IgD-negative memory B cell (primary cell): ENCODE data around the gene PVR. TPM values are rescaled to one million over a fixed set of nuclear protein-coding genes. Genes with fewer than 3 reads are reported as not detected.
A peak's percentile ranks its signal among the peaks of the same experiment; 100 is the strongest.

Source experiments
- H3K27ac Mint-ChIP-seq, 3 donors: one replicate each; pipeline ENCODE4 v1.8.0; 2020 to 2022; ENCODE audit warnings: mild to moderate bottlenecking in 3 of 3, mixed read lengths in 3 of 3, moderate library complexity in 1 of 3
- H3K27me3 Mint-ChIP-seq: one replicate; pipeline ENCODE4 v1.8.0; 2021; ENCODE audit warnings: mixed read lengths
- H3K36me3 Mint-ChIP-seq: one replicate; pipeline ENCODE4 v1.8.0; 2020; ENCODE audit warnings: mild to moderate bottlenecking, mixed read lengths
- H3K4me1 Mint-ChIP-seq, 3 donors: one replicate each; pipeline ENCODE4 v1.8.0; 2020 to 2022; ENCODE audit warnings: mixed read lengths in 3 of 3, mild to moderate bottlenecking in 1 of 3
- H3K4me3 Mint-ChIP-seq, 4 donors: one replicate each; pipeline ENCODE4 v1.8.0; 2020 to 2022; ENCODE audit warnings: mild to moderate bottlenecking in 4 of 4, mixed read lengths in 4 of 4, moderate library complexity in 3 of 4
- H3K9me3 Mint-ChIP-seq, 3 donors: one replicate each; pipeline ENCODE4 v1.8.0; 2020 to 2021; ENCODE audit warnings: mixed read lengths in 3 of 3, mild to moderate bottlenecking in 1 of 3
- polyA plus RNA-seq: library from polyadenylated mRNA; unstranded; fragments of 300-500 nt; fragmentation: Illumina TruSeq; gene quantifications from one replicate; pipeline ENCODE4 v1.2.3, GENCODE V29; 2021

PVR gene
- polyA plus RNA-seq, 1 donor from 2014 or later: not detected

DNA sequence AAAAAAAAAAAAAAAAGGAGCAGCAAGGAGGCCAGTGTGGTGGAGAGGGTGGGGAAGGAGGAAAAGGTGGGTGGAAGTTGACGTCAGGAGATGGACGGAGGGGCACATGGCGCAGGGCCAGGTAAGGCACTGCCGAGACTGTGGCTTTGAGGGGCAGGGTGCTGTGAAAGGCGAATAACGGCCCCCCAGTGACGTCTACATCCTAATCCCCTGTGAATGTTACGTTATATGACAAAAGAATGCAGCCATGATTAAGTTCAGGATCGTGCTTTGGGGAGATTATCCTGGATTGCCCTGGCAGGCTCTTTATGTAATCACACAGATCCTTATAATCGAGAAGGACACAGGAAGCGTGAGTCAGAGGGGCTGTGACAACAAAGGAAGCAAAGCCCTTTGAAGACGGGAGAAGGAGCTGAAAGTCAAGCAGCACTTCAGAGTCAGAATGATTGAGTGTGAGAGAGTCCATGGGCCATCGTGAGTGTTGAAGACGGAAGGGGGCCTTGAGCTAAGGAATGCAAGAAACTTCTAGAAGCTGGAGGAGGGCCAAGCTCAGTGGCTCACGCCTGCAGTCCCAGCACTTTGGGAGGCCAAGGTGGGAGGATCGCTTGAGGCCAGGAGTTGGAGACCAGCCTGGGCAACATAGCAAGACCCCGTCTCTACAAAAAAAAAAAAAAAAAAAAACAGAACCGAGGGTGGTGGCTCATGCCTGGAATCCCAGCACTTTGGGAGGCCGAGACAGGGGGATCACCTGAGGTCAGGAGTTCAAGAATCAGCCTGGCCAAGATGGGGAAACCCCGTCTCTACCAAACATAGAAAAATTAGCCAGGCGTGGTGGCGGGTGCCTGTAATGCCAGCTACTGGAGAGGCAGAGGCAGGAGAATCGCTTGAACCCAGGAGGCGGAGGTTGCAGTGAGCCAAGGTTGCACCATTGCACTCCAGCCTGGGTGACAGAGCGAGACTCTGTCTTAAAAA is 41.5 kb downstream of the PVR start:
- peaks cover 0 to 11% (median 7%) of the 10 kb centered on the region in 3 donors for H3K4me1 Mint-ChIP-seq
- no peak overlapping the region for H3K27ac Mint-ChIP-seq
- H3K36me3 Mint-ChIP-seq: no peaks in the 10 kb centered on the region
- peaks cover 14% of the 10 kb centered on the region for H3K27me3 Mint-ChIP-seq
- H3K4me3 Mint-ChIP-seq: peak overlapping the region in 2 of 4 donors; percentile 44 to 79
- H3K9me3 Mint-ChIP-seq: no peaks in the 10 kb centered on the region

GRCh38 chr19:44685877-44686276 is 42.2 kb downstream of the PVR start:
- Mint-ChIP-seq H3K36me3 (no peaks in the 10 kb centered on the region), H3K4me1 (peaks cover 0 to 11% (median 7%) of the 10 kb centered on the region in 3 donors), H3K27ac (no peak overlapping the region), H3K4me3 (peak overlapping the region in 2 of 4 donors; percentile 49 to 60), H3K9me3 (no peaks in the 10 kb centered on the region), H3K27me3 (peaks cover 13% of the 10 kb centered on the region)

DNA sequence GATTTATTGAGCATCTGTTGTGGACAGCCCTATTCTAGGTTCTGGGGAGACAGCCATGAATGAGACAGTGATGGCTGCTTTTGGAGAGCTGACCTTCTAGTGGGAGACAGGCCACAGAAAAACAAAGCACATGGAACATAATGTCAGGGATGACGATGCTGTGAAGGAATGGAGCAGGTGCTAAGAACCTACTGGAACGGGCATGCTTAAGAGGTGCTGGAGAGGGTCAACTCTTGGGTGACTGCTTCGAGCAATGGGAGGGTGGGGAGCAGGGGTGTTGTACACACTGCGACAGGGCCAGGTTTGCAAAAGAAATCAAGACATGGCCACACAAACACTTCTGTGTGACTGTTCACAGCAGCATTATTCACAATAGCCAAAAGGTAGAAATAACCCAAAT is 43.2 kb downstream of the PVR start:
- Mint-ChIP-seq H3K4me1 (peaks cover 4 to 15% (median 7%) of the 10 kb centered on the region in 3 donors), H3K4me3 (no peak overlapping the region), H3K9me3 (no peaks in the 10 kb centered on the region), H3K27me3 (peaks cover 13% of the 10 kb centered on the region), H3K27ac (no peak overlapping the region), H3K36me3 (no peaks in the 10 kb centered on the region)

GRCh38 chr19:44687888-44688287 is 44.2 kb downstream of the PVR start:
- no peaks in the 10 kb centered on the region for H3K36me3 Mint-ChIP-seq
- no peak overlapping the region for H3K27ac Mint-ChIP-seq
- peaks cover 13 to 18% (median 14%) of the 10 kb centered on the region in 3 donors for H3K4me1 Mint-ChIP-seq
- peaks cover 13% of the 10 kb centered on the region for H3K27me3 Mint-ChIP-seq
- peak overlapping the region in 1 of 4 donors; percentile 18 for H3K4me3 Mint-ChIP-seq
- no peaks in the 10 kb centered on the region for H3K9me3 Mint-ChIP-seq

DNA sequence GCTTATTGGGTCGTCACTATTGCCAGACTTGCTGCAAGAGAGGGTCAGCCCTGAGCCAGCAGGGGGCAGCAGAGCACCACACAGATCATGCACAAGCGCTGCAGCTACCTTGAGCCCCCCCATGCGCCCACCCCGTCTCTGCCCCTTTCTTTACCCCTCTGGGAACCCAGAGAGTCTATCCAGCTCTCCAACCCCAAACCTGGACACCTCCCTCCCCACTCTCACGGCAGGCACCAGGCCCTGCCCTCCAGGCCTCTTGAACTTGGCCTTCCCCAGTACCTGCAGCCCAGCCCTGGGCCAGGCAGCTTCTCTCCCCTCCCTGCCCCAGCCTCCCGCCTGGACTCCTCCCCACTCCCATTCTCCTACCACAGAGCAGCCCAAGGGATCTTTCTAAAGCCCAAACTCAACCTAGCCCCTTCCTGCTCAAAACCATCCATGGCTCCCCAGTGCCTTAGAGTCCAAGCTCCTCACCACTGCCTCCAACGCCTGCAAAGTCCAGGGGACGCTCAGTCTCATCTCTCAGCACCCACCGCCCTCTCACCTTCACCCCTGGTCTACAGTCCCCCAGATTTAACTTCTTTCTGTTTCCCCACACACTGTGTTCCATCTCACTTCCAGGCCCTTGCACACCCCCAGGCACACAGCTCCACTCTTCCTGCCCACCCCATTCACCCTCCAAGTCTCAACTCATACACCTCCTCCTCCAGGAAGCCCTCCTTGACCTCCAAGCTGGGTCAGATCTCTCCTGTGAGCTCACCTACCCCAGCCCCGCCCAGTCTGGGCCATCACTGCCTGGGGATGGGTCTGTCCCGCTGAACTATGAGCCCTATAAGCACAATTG is 45.8 kb downstream of the PVR start:
- peak overlapping the region in 1 of 3 donors; percentile 80 for H3K27ac Mint-ChIP-seq
- no peaks in the 10 kb centered on the region for H3K9me3 Mint-ChIP-seq
- H3K4me3 Mint-ChIP-seq: peak overlapping the region in 1 of 4 donors; percentile 39
- no peaks in the 10 kb centered on the region for H3K36me3 Mint-ChIP-seq
- peaks cover 13 to 15% (median 14%) of the 10 kb centered on the region in 3 donors for H3K4me1 Mint-ChIP-seq
- H3K27me3 Mint-ChIP-seq: peaks cover 10% of the 10 kb centered on the region

DNA sequence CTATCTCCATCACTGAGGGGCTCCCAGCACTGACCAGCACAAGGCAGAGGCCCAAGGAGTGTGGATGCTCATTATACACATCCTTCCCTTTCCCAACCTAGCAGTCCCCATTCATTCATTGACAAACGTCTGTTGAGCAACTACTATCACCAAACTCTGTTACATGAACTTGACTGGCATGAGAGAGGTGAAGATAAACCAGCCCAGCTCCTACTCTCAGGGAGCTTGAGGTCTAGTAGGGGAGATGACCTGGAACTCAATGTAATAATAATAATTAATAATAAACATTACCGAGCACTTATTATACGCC is 46.4 kb downstream of the PVR start:
- peaks cover 13% of the 10 kb centered on the region in 3 donors for H3K4me1 Mint-ChIP-seq
- H3K27ac Mint-ChIP-seq: peak overlapping the region in 1 of 3 donors; percentile 80
- H3K4me3 Mint-ChIP-seq: no peak overlapping the region
- no peaks in the 10 kb centered on the region for H3K9me3 Mint-ChIP-seq
- H3K36me3 Mint-ChIP-seq: no peaks in the 10 kb centered on the region
- H3K27me3 Mint-ChIP-seq: peaks cover 9% of the 10 kb centered on the region

DNA sequence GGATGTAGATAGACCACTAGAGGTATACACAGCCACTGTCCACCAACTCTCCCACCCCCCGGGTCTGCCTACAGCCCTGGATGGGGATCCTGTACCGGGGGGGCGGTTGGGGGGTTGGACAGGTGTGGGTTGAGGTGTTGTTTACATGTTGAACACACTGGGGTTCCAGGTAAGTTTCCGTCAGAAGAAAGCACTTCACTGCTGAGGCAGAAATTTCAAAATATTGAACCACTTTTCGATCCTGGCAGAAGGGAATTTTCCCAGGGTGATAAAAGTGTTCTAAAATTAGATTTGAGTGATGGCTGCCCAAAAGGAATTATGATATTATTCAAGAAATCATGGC is 48.6 kb downstream of the PVR start:
- no peaks in the 10 kb centered on the region for H3K9me3 Mint-ChIP-seq
- H3K36me3 Mint-ChIP-seq: peaks cover 1% of the 10 kb centered on the region
- peak overlapping the region in 2 of 4 donors; percentile 70 to 83 for H3K4me3 Mint-ChIP-seq
- peaks cover 2% of the 10 kb centered on the region for H3K27me3 Mint-ChIP-seq
- H3K27ac Mint-ChIP-seq: peak overlapping the region in 2 of 3 donors; percentile 17 to 42
- peaks cover 7 to 13% (median 11%) of the 10 kb centered on the region in 3 donors for H3K4me1 Mint-ChIP-seq

- H3K27me3 Mint-ChIP-seq: peaks cover 7% of the 10 kb centered on the region
- H3K4me3 Mint-ChIP-seq: peak overlapping the region in 1 of 4 donors; percentile 67
- H3K27ac Mint-ChIP-seq: no peak overlapping the region
- H3K9me3 Mint-ChIP-seq: no peaks in the 10 kb centered on the region
- H3K4me1 Mint-ChIP-seq: peaks cover 7 to 13% (median 9%) of the 10 kb centered on the region in 3 donors
- H3K36me3 Mint-ChIP-seq: peaks cover 1% of the 10 kb centered on the region
These were observed 50.5 kb downstream of the PVR start for GRCh38 chr19:44694184-44694579.

GRCh38 chr19:44696939-44697669 is 53.4 kb downstream of the PVR start:
- H3K9me3 Mint-ChIP-seq: no peaks in the 10 kb centered on the region
- H3K4me1 Mint-ChIP-seq: peaks cover 3 to 8% (median 5%) of the 10 kb centered on the region in 3 donors
- peaks cover 7% of the 10 kb centered on the region for H3K27me3 Mint-ChIP-seq
- H3K27ac Mint-ChIP-seq: no peak overlapping the region
- H3K4me3 Mint-ChIP-seq: no peak overlapping the region
- peaks cover 1% of the 10 kb centered on the region for H3K36me3 Mint-ChIP-seq

DNA sequence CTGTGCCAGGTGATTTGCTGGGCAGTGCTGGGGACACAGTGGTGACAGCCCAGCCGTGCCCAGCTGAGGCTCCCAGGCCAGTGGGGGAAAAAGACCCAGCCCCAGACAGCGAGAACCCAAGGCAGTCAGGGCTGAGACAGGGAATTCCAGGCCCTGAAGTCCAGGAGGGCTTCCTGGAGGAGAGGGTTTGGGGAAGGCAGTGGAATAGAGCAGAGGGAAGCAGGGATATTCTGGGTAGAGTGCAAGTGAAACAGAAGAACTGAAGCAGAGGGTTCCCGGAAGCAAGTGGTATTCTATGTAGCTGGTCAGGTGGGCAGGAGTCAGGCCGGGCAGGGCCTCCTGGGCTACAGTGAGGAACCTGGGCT is 53.9 kb downstream of the PVR start:
- Mint-ChIP-seq H3K4me3 (no peak overlapping the region), H3K36me3 (peaks cover 1% of the 10 kb centered on the region), H3K27me3 (peaks cover 7% of the 10 kb centered on the region), H3K4me1 (peaks cover 1 to 2% (median 2%) of the 10 kb centered on the region in 3 donors), H3K27ac (no peak overlapping the region), H3K9me3 (no peaks in the 10 kb centered on the region)

DNA sequence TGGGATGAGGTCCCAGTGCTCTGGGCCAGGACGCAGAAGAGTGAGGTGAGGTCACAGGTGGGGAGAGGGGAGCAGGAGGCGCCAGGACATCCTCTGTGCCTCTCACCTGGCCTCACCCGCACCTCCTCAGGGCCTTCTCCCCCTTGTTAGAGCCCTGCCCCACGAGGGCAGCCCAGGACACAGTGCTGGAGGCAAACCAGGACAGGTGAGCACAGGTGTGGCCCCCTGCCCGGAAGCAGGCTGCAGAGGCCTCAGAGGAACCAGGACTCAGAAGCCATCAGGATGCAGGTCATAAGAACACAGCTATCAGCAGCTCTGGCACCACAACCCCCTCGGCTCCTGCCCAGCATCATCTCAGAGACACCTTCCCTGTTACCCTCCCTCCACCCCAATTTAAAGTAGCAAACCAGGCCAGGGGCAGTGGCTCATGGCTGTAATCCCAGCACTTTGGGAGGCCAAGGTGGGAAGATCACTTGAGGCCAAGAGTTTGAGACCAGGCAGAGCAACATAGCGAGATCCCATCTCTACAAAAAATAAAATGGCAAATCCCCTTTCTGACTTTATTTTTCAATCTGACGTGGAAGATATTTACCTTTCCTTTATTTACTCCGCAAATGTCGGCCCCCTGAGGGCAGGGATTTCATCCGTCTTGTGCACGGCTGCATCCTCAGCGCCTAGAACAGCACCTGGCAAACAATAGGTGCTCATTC is 54.9 kb downstream of the PVR start, which contains the start of gene CEACAM16:
Gene CEACAM16 (plus strand): TSS at position 660 of the 710 bp plus-strand sequence. CDS start 2,306 bp downstream, outside the sequence.
- Mint-ChIP-seq H3K9me3 (no peaks in the 10 kb centered on the region), H3K4me3 (no peak within 1 kb of the TSS), H3K27ac (no peak within 1 kb of the TSS), H3K27me3 (peaks cover 7% of the 10 kb centered on the region), H3K4me1 (peaks cover 0 to 2% (median 0%) of the 10 kb centered on the region in 3 donors), H3K36me3 (peaks cover 1% of the 10 kb centered on the region)

DNA sequence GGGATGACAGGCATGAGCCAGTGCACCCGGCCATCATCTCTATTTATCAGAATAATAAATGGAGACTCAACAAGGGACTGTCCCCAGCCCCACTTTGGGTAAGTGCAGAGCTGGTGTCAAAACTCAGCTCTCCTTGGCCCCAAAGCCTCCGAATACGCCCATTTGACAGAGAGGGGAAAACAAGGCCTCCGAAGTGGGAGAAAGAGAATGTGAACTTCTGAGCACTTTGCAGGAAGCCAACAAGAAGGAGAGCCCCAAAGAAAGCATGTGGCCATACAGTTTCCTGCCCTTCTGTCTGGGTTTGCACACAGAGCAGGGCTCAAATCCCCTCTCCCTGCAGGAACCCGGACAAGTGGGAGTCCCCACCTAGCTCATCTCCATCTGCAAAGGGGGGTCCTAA is 56.8 kb downstream of the PVR start:
- Mint-ChIP-seq H3K27me3 (peaks cover 7% of the 10 kb centered on the region), H3K4me1 (peaks cover 0 to 2% (median 0%) of the 10 kb centered on the region in 3 donors), H3K27ac (no peak overlapping the region), H3K9me3 (no peaks in the 10 kb centered on the region), H3K36me3 (peaks cover 1% of the 10 kb centered on the region), H3K4me3 (no peak overlapping the region)

DNA sequence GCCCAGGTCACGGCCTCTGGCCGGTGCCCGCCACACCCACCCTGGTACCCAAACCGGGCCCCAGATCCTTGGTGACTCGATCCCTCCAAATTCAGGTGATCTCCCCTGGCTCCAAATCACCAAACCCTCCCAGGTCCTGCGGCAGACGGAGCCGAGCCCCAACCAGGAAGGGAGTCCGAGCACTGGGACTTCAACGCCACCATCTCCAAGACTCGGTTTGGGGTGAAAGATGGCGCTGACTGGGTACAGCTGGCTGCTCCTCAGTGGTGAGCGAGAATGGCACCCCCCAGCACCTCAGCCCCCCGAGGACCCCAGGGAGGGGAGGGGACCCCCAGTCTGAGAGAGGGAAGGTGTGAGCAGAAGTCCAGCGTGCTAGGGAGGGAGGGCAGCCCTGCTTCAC is 57.5 kb downstream of the PVR start:
- Mint-ChIP-seq H3K36me3 (peaks cover 1% of the 10 kb centered on the region), H3K27me3 (peaks cover 7% of the 10 kb centered on the region), H3K4me1 (peaks cover 0 to 2% (median 0%) of the 10 kb centered on the region in 3 donors), H3K4me3 (no peak overlapping the region), H3K9me3 (no peaks in the 10 kb centered on the region), H3K27ac (no peak overlapping the region)

GRCh38 chr19:44702551-44703176 is 59.0 kb downstream of the PVR start:
- Mint-ChIP-seq H3K9me3 (no peaks in the 10 kb centered on the region), H3K4me1 (no peaks in the 10 kb centered on the region), H3K4me3 (no peak overlapping the region), H3K27me3 (peaks cover 7% of the 10 kb centered on the region), H3K36me3 (no peaks in the 10 kb centered on the region), H3K27ac (no peak overlapping the region)
